Measurements from ENCODE around the gene SH3BP5L. TPM values are rescaled to one million over a fixed set of nuclear protein-coding genes. Genes with fewer than 3 reads are reported as not detected.

The SH3BP5L gene
- total and polyA plus RNA-seq, 3 donors from 2014 or later: 26.8 to 31.5 (median 31.1) TPM

- no peaks in the 10 kb centered on the region for H3K27me3 ChIP-seq
- TF ChIP-seq POLR2A (IDR thresholded peaks at IDR 0.05) (no peak), CTCF (IDR thresholded peaks at IDR 0.05) (no peak)
- H3K4me1 ChIP-seq: peaks cover 23% of the 10 kb centered on the region
- no peak overlapping the region for H3K4me3 ChIP-seq
- no peak overlapping the region for H3K27ac ChIP-seq
- no peaks in the 10 kb centered on the region for H3K36me3 ChIP-seq (ENCODE audit: low read depth, missing control alignments)
- no peaks in the 10 kb centered on the region for H3K9me3 ChIP-seq
- intact Hi-C loops (cut with DNase I; ENCODE audit: low total_unique reads): no loop called here
- DNase-seq: no peak
- 79 to 89% methylated on average over 2 of the region's 2 CpGs for WGBS, 2 donors
Observed at GRCh38 chr1:248823517-248824001, 2.2 kb downstream of the SH3BP5L start.

- Histone ChIP-seq H3K27ac (no peak overlapping the region), H3K4me1 (peaks cover 23% of the 10 kb centered on the region), H3K27me3 (no peaks in the 10 kb centered on the region), H3K4me3 (no peak overlapping the region), H3K9me3 (no peaks in the 10 kb centered on the region), H3K36me3 (ENCODE audit: low read depth, missing control alignments) (no peaks in the 10 kb centered on the region)
- TF ChIP-seq POLR2A (IDR thresholded peaks at IDR 0.05): no peak
- TF ChIP-seq CTCF (IDR thresholded peaks at IDR 0.05): no peak
- no peak for DNase-seq
- WGBS, 2 donors: 87 to 91% methylated on average over 14 to 15 of the region's 15 CpGs
- intact Hi-C loops (cut with DNase I; ENCODE audit: low total_unique reads): no loop called here
Observed at GRCh38 chr1:248822148-248823032, 3.3 kb downstream of the SH3BP5L start.

- Histone ChIP-seq H3K27me3 (no peaks in the 10 kb centered on the region), H3K36me3 (ENCODE audit: low read depth, missing control alignments) (no peaks in the 10 kb centered on the region), H3K27ac (no peak overlapping the region), H3K9me3 (no peaks in the 10 kb centered on the region), H3K4me3 (no peak overlapping the region), H3K4me1 (peaks cover 23% of the 10 kb centered on the region)
- WGBS, 2 donors: 90 to 92% methylated on average over 7 of the region's 7 CpGs
- TF ChIP-seq POLR2A (IDR thresholded peaks at IDR 0.05) (no peak), CTCF (IDR thresholded peaks at IDR 0.05) (no peak)
- intact Hi-C loops (cut with DNase I; ENCODE audit: low total_unique reads): no loop called here
- no peak for DNase-seq
Observed at GRCh38 chr1:248821641-248822040, 4.1 kb downstream of the SH3BP5L start.

GRCh38 chr1:248821101-248821500 lies 4.6 kb downstream of the SH3BP5L start:
- Histone ChIP-seq H3K27ac (no peak overlapping the region), H3K36me3 (ENCODE audit: low read depth, missing control alignments) (no peaks in the 10 kb centered on the region), H3K4me3 (no peak overlapping the region), H3K9me3 (no peaks in the 10 kb centered on the region), H3K4me1 (peaks cover 23% of the 10 kb centered on the region), H3K27me3 (no peaks in the 10 kb centered on the region)
- no peak for TF ChIP-seq CTCF (IDR thresholded peaks at IDR 0.05)
- TF ChIP-seq POLR2A (IDR thresholded peaks at IDR 0.05): no peak
- WGBS, 2 donors: 57 to 100% methylated on average over 1 to 3 of the region's 3 CpGs
- intact Hi-C loops (cut with DNase I; ENCODE audit: low total_unique reads): no loop called here
- DNase-seq: no peak

Data from testis (tissue), 3 donors.